Epithelial cell of esophagus (primary cell): ENCODE data around the gene KCTD2.

Experiments used
- DNase-seq: peaks from one replicate; pipeline ENCODE4 v3.0.0; 2010; ENCODE audit warnings: low read depth
- H3K4me3 ChIP-seq: 2 replicates; pipeline ENCODE4 v1.5.1; 2011; ENCODE audit warnings: mild to moderate bottlenecking, low read length, control low read depth
- TF ChIP-seq, protein P1 (sequence below): IDR thresholded peaks from 2 replicates; pipeline ENCODE4 v1.5.1; 2011; ENCODE audit warnings: low read depth, mild to moderate bottlenecking, low read length, control low read depth, inconsistent platforms; ENCODE audit not compliant: insufficient read depth; ENCODE audit errors: missing control alignments

KCTD2 gene

DNA sequence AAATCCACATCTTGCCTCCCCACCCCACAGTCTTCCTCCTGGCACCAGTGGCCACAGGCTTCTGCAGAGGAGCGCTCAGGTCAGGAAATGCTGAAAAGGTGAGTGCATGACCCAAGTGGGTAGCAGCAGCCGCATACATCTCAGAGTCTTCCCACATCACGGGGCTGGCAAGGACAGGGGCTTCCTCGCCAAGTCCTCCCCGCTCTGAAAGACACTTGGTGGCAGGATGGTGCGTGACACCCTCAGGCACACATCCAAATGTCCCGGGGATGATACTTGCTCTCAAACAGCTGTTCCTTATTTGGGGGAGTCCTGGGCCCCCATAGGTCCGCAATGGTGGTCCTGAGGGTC, 32.0 kb downstream of the KCTD2 start:
- TF ChIP-seq, protein P1, sequence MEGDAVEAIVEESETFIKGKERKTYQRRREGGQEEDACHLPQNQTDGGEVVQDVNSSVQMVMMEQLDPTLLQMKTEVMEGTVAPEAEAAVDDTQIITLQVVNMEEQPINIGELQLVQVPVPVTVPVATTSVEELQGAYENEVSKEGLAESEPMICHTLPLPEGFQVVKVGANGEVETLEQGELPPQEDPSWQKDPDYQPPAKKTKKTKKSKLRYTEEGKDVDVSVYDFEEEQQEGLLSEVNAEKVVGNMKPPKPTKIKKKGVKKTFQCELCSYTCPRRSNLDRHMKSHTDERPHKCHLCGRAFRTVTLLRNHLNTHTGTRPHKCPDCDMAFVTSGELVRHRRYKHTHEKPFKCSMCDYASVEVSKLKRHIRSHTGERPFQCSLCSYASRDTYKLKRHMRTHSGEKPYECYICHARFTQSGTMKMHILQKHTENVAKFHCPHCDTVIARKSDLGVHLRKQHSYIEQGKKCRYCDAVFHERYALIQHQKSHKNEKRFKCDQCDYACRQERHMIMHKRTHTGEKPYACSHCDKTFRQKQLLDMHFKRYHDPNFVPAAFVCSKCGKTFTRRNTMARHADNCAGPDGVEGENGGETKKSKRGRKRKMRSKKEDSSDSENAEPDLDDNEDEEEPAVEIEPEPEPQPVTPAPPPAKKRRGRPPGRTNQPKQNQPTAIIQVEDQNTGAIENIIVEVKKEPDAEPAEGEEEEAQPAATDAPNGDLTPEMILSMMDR: no peak
- no peak overlapping the region for H3K4me3 ChIP-seq
- DNase-seq: no peak

DNA sequence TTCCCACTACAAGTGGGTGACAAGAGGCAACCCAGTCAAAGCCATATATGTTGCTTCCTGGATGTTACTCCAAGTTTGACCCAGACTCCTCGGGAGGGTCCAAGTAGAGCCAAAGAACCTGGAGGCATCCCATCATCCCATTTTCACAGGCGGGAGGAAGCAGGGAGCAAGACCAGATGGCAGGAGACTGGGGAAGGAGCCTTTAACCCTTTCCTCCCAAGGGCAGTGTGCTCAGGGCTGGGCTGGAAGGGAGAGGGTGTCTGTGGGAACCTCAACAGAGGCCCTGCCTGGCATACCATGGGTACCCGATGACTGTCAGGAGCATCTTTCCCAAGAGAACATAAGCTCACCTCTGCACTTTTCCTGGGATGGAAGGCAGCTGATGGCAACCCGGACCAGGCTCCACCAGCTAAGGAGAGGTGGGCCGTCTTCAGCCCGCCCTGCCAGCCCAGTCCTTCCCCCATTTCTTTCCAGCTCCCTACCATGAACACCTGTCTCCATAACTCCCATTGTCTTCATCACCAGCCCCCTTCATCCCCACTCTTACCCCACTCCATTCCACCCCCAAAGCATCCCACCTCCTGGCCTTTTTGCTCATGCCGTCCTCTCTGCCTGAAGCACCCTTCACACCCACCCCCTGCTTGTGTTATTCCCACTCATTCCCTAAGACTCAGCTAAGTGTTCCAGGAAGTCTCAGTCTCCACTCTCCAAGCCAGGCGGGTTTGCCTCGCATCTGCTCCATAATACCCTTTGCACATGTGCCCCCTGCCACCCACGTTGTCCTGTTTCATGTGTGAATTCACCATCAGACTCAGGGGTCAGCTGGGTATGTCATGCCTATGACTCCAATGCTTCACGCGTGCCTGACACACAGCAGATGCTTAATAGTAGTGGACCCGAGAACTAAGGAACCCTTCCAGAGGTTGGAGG, 34.9 kb downstream of the KCTD2 start:
- DNase-seq: no peak
- TF ChIP-seq, protein P1: no peak
- no peak overlapping the region for H3K4me3 ChIP-seq

DNA sequence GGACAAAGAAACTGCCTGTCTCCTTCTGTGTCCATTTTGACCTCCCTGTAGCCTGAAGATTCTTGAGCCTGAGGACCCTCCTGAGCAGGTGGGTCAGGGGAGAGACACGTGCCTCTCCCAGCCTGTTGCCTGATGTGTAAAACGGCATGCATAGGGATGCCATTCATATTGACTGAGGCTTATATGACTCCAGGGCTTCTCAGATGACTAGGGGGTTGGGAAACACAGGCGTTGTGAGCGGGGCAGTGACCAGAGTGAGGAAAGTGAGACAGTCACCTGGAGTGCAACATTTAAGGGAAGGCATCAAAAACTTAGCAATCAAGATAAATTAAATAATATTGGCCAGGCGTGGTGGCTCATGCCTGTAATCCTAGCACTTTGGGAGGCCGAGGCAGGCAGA, 35.7 kb downstream of the KCTD2 start:
- H3K4me3 ChIP-seq: no peak overlapping the region

DNA sequence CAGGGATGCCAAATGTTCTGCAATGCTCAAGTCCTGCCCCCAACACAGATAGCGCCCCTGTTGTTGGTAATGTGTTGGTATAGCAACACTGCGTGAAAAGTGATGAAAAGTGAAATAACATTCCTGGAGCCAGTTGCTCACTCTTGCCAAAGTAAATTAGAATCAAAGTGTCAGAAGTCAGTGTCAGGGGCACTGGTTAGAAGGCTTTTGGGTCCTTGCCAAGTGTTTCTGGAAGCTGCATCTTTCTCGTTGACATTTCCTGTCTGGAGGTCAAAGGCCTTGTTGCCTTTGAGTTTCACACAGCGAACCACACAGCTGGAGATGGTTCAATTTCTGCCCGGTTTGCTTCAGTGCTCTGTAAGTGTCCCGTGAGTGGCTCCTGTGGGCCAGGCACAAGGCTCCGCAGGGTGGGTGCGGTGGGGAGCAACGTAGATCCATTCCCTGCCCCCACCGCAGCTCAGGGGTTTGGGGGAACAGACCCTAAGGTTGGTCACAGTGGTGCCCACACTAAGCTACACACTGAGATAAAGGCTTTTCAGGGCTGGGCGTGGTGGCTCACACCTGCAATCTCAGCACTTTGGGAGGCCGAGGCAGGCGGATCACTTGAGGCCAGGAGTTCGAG, 37.1 kb downstream of the KCTD2 start:
- no peak overlapping the region for H3K4me3 ChIP-seq
- TF ChIP-seq, protein P1: no peak
- no peak for DNase-seq

More for the DNA sequence above, 35.7 kb downstream of the KCTD2 start:
- no peak for DNase-seq
- TF ChIP-seq, protein P1: no peak

DNA sequence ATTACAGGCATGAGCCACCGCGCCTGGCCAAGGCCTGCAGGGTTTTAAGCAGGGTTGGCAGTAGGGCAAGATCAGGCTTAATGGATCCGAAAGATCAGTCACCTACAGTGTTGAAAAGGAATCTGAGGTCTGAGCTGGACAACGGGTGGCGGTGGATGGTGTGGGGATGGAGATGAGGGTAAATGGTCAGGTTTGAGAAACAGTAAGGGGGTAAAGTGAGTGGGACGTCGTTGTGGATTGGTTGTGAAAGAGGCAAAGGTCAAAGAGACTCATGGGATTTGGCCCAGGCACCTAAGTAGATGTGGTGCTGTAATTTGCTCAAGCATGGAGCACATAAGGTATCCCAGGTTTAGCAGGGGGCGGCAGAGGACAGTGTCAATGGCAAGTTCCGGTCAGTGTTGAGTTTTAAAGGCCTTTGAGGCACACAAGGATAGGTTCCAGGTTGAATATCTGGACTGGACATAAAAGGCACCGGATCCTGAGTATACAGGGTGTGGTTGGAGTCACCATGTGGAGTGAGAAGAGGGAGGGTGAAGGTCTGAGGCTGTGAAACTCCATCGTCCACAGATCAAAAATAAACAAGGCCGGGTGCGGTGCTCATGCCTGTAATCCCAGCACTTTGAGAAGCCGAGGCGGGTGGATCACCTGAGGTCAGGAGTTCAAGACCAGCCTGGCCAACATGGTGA, 39.6 kb downstream of the KCTD2 start:
- no peak overlapping the region for H3K4me3 ChIP-seq
- TF ChIP-seq, protein P1: no peak
- no peak for DNase-seq

DNA sequence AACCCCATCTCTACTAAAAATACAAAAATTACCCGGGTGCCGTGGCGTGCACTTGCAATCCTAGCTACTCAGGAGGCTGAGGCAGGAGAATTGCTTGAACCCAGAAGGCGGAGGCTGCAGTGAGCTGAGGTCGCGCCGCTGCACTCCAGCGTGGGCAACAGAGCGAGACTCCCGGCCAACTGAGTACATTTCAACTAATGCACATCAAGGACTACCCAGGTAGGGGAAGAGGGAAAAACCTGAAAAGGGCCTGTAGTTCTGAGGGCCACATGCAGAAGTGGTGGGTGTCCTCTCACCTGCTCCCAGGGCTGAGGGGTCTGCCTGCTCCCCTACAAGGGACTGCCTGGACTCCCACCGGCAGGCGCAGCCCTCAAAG, 40.1 kb downstream of the KCTD2 start:
- TF ChIP-seq, protein P1: no peak
- DNase-seq: no peak
- H3K4me3 ChIP-seq: peak overlapping the region; percentile 56
